Adrenal gland (tissue), 12 donors: Measurements from ENCODE around the gene TSPAN3. TPM values are rescaled to one million over a fixed set of nuclear protein-coding genes. Genes with fewer than 3 reads are reported as not detected.

Experiments used
- DNase-seq, 7 donors: peaks; one replicate each; pipeline ENCODE4 v3.0.0-alpha.2; 2019 to 2020
- H3K27ac ChIP-seq, 5 donors: fragments of 200-600 bp; sonication (generic) in 4 of 5; 1 replicate in 3 of 5; 2 replicates in 2 of 5; pipeline versions ENCODE4 v1.5.1 to v1.8.0; 2016 to 2020; ENCODE audit warnings: mild to moderate bottlenecking in 1 of 5
- H3K27me3 ChIP-seq: fragments of 200-600 bp; 2 replicates; pipeline ENCODE4 v1.8.0; 2021
- H3K36me3 ChIP-seq, 2 donors: fragments of 200-600 bp; replicated peaks in 1 of 2; 1 replicate in 1 of 2; 2 replicates in 1 of 2; pipeline versions ENCODE4 v1.5.1 to v1.8.0; 2018 to 2022
- H3K4me1 ChIP-seq, 2 donors: fragments of 200-600 bp; replicated peaks in 1 of 2; 1 replicate in 1 of 2; 2 replicates in 1 of 2; pipeline versions ENCODE4 v1.5.1 to v1.8.0; 2018 to 2021
- H3K4me3 ChIP-seq, 4 donors: fragments of 200-600 bp; sonication (generic) in 3 of 4; one replicate each; pipeline ENCODE4 v1.5.1; 2016 to 2018
- H3K9me3 ChIP-seq, 3 donors: fragments of 200-600 bp; sonication (generic) in 1 of 3; replicated peaks in 1 of 3; 1 replicate in 2 of 3; 2 replicates in 1 of 3; pipeline versions ENCODE4 v1.5.1 to v1.8.0; 2016 to 2021
- CTCF ChIP-seq, 6 experiments: fragments of 450-650 bp in 4 of 6; fragments of 200-600 bp in 2 of 6; sonication (generic) in 1 of 6; IDR thresholded peaks; 1 replicate in 5 of 6; 2 replicates in 1 of 6; pipeline versions ENCODE4 v1.5.1 to v1.8.0; 2016 to 2021; ENCODE audit warnings: antibody characterized with exemption in 6 of 6, mild to moderate bottlenecking in 2 of 6, moderate library complexity in 1 of 6
- POLR2A ChIP-seq, 2 donors: fragments of 450-650 bp; IDR thresholded peaks; one replicate each; pipeline ENCODE4 v1.6.1; 2017; ENCODE audit warnings: antibody characterized with exemption in 2 of 2, mild to moderate bottlenecking in 2 of 2, moderate library complexity in 1 of 2
- WGBS, 4 donors: extraction: QIAGEN DNeasy Blood & Tissue Kit in 2 of 4; methylation state at CpG; one replicate each; pipeline versions ENCODE4 v1.1.5 to v1.1.7; 2013 to 2017; 5-methylcytosine and 5-hydroxymethylcytosine counted together
- intact Hi-C, 2 donors: fragments of 100-400 bp; cut with DNase I; formaldehyde crosslinking; loops; one replicate each; pipeline versions ENCODE4 v1.14.1 to v1.15.0; 2022 to 2023
- polyA plus RNA-seq, 3 donors: library from polyadenylated mRNA; stranded (reverse); fragments of 200-250 nt in 2 of 3; fragments of 350-450 nt in 1 of 3; fragmentation: Illumina TruSeq in 1 of 3; extraction: RNeasy Lipid Tissue Mini Kit (QIAGEN cat#74804) in 1 of 3; gene quantifications; one replicate each; pipeline ENCODE4 v1.2.3, GENCODE V29; 2013 to 2014
- total RNA-seq, 9 donors: library from RNA; depleted of rRNA in 4 of 9; stranded (reverse); fragments of >200 nt in 4 of 9; fragments of 120-200 nt in 1 of 9; fragmentation: NEBNext Ultra II Directional in 1 of 9; extraction: Animal tissue kit (Norgen Biotek cat#: 25700) in 1 of 9; gene quantifications; one replicate each; pipeline versions ENCODE4 v1.1.0 to v1.2.4, GENCODE V29; 2013 to 2023
- donor health status: healthy with polysubstance abuse.
- donor health status: Bipolar disorder and iron deficiency.
- donor health status: DM: yes; HTN: yes; CAD: no.
- donor health status: DM: no; HTN: no; CAD: no.
- donor health status: DM: no; HTN: no; CAD: no.
- donor health status: DM: yes; HTN: yes; CAD: no.

The TSPAN3 gene
- total and polyA plus RNA-seq, 12 donors, result 129 to 464 (median 229) TPM

- no peak for DNase-seq
- H3K4me3 ChIP-seq, result no peak overlapping the region
- H3K36me3 ChIP-seq, result no peaks in the 10 kb centered on the region
- no peaks in the 10 kb centered on the region for H3K27me3 ChIP-seq
- no peaks in the 10 kb centered on the region for H3K9me3 ChIP-seq
- no peak for TF ChIP-seq CTCF (IDR thresholded peaks at IDR 0.05)
- TF ChIP-seq POLR2A (IDR thresholded peaks at IDR 0.05), result no peak
- WGBS, 4 donors, result 79 to 96% (median 92%) methylated on average over 2 of the region's 2 CpGs
- no peak overlapping the region for H3K27ac ChIP-seq
- intact Hi-C loops, result no loop called here
- H3K4me1 ChIP-seq, result peaks cover 0 to 8% of the 10 kb centered on the region in 2 donors
These were observed 16.3 kb upstream of the TSPAN3 start for GRCh38 chr15:77087213-77087612.

GRCh38 chr15:77085297-77085696 lies 14.4 kb upstream of the TSPAN3 start:
- H3K9me3 ChIP-seq, result no peaks in the 10 kb centered on the region
- intact Hi-C loops, result no loop called here
- WGBS, 4 donors, result 15 to 32% (median 21%) methylated on average over 2 of the region's 2 CpGs
- H3K4me3 ChIP-seq, result no peak overlapping the region
- peak overlapping the region in 1 of 5 donors; percentile 8 for H3K27ac ChIP-seq
- DNase-seq, result peak in 5 of 7 donors; percentile 47 to 69 (median 55)
- no peaks in the 10 kb centered on the region for H3K27me3 ChIP-seq
- H3K36me3 ChIP-seq, result no peaks in the 10 kb centered on the region
- TF ChIP-seq POLR2A (IDR thresholded peaks at IDR 0.05) (no peak), CTCF (IDR thresholded peaks at IDR 0.05) (no peak)
- H3K4me1 ChIP-seq, result peaks cover 0 to 8% of the 10 kb centered on the region in 2 donors

- no peak for DNase-seq
- 89 to 98% (median 92%) methylated on average over 7 to 8 of the region's 8 CpGs for WGBS, 4 donors
- no peak overlapping the region for H3K27ac ChIP-seq
- no peak overlapping the region for H3K4me3 ChIP-seq
- H3K36me3 ChIP-seq, result no peaks in the 10 kb centered on the region
- TF ChIP-seq CTCF (IDR thresholded peaks at IDR 0.05) (no peak), POLR2A (IDR thresholded peaks at IDR 0.05) (no peak)
- H3K9me3 ChIP-seq, result no peaks in the 10 kb centered on the region
- H3K27me3 ChIP-seq, result no peaks in the 10 kb centered on the region
- intact Hi-C loops, result no loop called here
- peaks cover 0 to 8% of the 10 kb centered on the region in 2 donors for H3K4me1 ChIP-seq
These were observed 13.5 kb upstream of the TSPAN3 start for GRCh38 chr15:77084436-77084835.

- TF ChIP-seq POLR2A (IDR thresholded peaks at IDR 0.05), result no peak
- TF ChIP-seq CTCF (IDR thresholded peaks at IDR 0.05), result no peak
- Histone ChIP-seq H3K4me3 (peak overlapping the region in 1 of 4 donors; percentile 41), H3K27ac (peak overlapping the region in 1 of 5 donors; percentile 48), H3K36me3 (no peaks in the 10 kb centered on the region), H3K9me3 (no peaks in the 10 kb centered on the region), H3K27me3 (no peaks in the 10 kb centered on the region), H3K4me1 (peaks cover 0 to 8% of the 10 kb centered on the region in 2 donors)
- intact Hi-C loops, result no loop called here
- 11 to 35% (median 15%) methylated on average over 9 to 21 of the region's 21 CpGs for WGBS, 4 donors
- peak; percentile 79 to 96 (median 89) for DNase-seq
These were observed 12.7 kb upstream of the TSPAN3 start for GRCh38 chr15:77083381-77084160.
